ENCODE measurements around the gene KRT40.

DNA sequence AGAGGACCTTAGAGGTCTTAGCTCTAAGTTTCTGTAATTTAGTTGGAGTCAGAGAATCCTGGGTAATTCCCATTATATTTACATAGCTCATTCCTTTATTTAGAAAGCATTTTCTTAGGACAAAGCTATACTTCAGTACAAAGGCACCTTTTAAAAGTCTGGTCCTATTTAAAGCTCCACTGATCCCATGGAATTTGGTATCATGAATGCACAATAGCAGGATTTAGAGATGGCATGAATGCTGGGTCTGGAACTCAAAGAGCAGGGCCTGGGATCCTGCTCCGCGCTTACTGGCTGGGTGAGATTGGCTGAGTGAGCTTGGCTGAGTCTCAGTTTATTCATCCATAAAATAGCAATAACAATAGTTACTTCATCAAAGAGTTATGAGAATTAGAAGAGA lies 51.5 kb downstream of the KRT40 start:
- TF ChIP-seq, protein P1, sequence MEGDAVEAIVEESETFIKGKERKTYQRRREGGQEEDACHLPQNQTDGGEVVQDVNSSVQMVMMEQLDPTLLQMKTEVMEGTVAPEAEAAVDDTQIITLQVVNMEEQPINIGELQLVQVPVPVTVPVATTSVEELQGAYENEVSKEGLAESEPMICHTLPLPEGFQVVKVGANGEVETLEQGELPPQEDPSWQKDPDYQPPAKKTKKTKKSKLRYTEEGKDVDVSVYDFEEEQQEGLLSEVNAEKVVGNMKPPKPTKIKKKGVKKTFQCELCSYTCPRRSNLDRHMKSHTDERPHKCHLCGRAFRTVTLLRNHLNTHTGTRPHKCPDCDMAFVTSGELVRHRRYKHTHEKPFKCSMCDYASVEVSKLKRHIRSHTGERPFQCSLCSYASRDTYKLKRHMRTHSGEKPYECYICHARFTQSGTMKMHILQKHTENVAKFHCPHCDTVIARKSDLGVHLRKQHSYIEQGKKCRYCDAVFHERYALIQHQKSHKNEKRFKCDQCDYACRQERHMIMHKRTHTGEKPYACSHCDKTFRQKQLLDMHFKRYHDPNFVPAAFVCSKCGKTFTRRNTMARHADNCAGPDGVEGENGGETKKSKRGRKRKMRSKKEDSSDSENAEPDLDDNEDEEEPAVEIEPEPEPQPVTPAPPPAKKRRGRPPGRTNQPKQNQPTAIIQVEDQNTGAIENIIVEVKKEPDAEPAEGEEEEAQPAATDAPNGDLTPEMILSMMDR (IDR thresholded peaks at IDR 0.05; ENCODE audit: low read depth, low read length) = no peak
- no peak for TF ChIP-seq POLR2A (IDR thresholded peaks at IDR 0.05; ENCODE audit: extremely low read depth, insufficient read length)

All from NB4 (cell line).